Fibroblast of the conjunctiva (primary cell): ENCODE results near the gene TMEM44.
"Not testable (repeated sequence)": the region's sequence is repeated elsewhere in the genome, so short reads cannot be mapped to it uniquely, and the experiment has no call there.

Experiments used
- DNase-seq: peaks from one replicate; pipeline ENCODE4 v3.0.0-alpha.2; 2010; ENCODE audit warnings: low read depth

The TMEM44 gene

DNA sequence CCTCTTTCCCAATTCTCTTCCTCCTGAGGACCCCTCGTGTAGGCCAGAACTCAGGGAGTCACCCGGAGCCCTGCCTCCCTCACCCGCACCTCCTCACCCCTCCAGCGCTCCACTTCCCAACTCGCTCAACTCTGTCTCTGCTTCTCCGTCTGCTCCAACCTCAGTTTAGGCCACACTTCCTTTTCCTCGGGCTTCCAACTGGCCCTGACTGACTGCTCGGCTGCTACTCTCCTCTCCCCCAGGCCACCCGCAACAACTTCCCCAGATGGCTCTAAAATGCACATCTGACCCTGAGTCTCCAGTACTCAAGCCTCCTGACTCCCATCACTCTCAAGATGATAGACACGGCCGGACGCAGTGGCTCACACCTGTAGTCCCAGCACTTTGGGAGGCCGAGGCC lies 23.6 kb downstream of the TMEM44 start:
- DNase-seq = no peak

DNA sequence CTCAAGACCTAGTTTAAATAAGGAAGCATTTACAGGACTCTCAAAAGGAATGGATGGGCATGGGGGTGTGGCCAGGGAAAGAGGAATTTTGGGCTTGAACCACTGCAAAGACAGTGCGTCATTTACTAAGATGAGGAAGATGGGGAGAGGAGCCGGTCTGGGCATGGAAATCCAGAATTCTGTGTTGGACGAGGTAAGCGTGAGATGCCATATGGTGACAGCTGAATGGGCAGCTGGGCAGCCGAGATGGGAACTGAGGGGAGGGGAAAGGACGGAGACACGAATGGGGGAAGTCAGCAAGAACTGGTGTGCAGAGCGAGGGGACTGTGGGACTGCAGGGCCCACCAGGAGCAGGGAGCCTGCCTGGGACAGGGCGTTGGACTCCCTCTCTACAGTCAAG lies 24.2 kb downstream of the TMEM44 start:
- no peak for DNase-seq

DNA sequence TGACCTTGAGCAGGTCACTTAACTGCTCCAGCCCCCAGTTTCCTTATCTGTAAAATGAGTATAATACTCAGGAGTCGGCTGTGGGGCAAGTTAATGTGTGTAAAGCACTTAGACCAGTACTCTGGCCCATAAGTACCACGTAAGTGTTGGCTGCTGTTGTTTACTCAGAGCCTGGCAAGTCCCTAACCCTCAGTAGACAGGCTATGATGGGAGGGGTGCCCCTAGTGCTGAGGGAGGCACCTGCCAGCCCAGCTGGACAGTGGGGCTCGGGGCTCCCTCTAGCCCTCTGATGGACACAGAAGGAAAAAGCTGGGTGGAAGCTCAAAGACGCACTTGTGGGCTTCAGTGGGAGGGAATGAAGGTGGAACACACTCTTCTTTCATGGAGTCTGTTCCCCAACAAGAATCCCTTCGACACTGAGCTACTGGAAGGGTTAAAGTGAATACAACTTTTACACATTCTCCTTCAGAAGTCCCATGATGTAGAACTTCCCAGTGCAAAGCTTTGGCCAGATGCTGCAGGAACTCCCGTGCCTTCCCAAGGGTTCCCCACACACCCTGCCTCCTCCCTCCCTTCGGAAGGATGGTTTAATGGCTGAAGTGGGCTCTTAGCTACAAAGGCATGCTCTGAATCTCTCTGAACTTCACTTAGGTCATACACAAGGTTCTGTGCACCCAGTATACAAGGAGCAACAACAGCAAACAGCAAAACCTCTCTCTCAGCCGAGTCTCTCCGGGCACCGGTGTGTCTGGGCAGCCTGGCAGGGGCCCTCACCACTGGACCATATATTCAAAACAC lies 25.4 kb downstream of the TMEM44 start:
- DNase-seq = no peak

DNA sequence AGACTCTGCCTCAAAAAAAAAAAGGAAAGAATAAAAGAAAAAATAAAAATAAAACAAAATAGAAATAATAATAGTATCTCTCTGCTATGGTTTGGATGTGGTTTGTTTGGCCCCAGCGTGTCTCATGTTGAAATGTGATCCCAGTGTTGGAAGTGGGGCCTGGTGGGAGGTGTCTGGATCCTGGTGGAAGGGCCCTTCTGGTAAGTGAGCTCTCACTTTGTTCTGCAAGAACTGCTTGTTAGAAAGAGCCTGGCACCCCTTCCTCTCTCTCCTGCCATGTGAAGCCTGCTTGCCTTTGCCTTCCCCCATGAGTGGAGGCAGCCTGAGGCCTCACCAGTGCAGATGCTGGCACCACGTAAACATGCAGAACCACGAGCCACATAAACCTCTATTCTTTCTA lies 26.3 kb downstream of the TMEM44 start:
- no peak for DNase-seq

DNA sequence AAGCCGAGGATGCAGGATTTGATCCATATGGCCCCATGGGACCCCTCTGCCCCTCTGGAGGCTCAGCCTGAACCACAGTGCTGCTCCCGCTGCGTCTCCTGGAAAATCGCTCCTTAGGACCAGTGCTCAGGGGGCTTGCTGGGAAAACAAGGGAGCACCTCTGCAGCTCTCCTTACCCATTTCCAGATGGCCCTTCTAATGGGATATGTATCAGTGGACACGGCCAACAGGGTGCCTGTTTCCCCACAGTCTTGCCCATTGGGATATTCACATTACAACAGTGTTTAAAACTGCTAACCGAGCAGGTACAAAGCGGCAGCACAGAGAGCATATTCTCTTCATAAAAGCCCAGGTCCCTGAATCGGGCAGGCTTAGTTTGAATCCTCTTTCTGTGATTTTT lies 27.1 kb downstream of the TMEM44 start:
- DNase-seq = no peak

DNA sequence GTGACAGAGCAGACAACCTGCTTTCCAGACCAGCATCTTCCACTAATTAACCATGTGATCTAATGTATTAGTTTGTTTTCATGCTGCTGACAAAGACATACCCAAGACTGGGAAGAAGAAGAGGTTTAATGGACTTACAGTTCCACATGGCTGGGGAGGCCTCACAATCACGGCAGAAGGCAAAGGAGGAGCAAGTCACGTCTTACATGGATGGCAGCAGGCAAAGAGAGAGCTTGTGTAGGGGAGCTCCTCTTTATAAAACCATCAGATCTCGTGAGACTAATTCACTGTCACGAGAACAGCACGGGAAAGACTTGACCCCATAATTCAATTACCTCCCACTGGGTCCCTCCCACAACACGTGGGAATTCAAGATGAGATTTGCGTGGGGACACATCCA lies 27.9 kb downstream of the TMEM44 start:
- DNase-seq = not testable (repeated sequence)

DNA sequence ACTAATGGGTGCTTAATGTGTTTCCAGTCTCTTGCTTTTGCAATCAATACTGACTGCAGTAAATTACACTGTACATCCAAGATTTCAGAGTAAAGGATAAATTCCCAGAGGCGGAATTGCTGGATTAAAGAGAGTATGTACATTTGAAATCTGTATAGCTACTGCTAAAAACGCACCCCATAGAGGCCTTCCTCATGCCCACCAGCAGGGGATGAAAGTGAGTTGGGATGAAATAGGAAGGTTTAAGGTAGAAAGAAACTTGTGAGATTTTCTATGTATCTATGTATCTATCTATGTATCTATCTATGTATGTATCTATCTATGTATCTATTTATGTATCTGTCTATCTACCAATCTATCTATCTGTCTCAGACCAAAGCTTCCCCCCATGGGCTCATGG lies 28.4 kb downstream of the TMEM44 start:
- no peak for DNase-seq

DNA sequence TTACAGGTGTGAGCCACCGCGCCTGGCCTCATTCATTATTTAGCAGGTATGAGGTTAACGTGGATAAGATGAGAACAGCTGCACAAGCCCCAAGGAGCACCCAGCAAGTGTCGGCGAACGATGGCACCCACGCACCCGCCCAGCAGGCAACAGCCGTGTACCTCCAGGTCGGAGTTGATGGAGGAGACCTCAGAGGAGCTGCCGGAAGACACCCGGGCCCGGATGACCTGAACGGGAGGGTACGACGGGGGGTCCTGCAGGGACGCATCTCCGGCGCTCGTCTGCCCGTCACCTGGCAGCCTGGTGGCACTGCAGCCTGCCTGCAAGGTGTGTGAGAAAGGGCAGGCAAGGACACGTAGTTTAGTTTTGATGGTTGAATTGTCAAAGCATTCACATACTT lies 29.1 kb downstream of the TMEM44 start:
- DNase-seq = no peak

DNA sequence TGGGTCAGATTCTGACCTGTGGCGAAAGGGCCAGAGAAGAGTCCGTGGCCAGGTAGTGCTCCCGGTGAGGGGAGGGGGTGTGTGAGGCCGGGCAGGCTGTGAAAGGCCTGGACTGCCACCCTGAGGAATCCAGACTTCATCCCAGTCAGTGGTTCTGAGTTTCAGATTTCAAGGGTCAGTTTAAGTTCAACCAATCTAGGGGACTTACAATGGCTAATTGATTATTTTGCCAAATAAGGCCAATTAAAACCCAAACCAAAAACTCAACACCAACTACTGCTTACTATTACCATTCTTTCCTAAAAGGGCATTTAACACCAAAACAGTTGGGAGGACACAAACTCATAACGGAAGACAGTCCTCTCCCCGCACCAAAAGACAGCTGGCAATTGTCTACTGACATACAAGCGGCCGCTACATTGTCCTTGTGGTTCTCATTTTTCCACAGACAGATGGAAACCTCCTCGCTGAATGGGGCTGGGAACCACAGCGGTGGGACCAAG lies 30.5 kb downstream of the TMEM44 start:
- DNase-seq = no peak

DNA sequence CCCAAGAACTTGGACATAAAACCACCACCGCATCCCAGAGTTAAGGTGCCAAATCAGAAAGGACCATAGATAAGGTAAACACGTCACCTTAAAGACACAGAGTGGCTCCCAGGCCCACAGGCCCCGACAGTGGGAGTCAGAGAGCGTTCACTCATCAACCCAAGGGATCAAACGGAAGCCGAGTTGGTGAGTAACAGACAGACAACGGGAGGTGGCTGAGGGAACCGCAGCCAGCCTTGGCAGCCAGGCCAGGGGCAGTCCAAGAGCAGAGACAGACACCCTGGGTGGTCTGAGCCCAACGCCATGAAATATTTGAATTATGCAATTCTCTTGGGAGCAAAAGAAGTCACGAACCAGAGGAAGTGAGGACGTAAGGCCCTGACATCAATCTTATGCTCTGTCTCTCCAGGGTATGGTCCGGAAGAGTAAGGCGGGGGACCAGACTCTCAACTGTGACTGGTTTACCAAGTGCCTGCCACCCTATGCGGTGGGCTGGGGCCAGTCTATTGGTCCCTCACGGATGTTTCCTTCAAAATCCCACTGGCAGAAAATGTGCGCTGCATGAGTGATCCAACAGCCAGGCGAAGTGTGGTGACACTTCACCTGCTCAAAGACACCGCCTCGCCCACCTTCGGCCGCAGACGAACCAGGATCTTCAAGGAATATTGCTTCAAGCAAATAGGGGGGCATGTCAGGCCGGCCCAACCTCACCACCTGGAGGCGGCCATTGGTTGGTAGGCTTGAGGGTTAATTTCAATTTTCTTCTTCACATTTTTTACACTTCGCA lies 34.3 kb downstream of the TMEM44 start:
- DNase-seq = no peak

DNA sequence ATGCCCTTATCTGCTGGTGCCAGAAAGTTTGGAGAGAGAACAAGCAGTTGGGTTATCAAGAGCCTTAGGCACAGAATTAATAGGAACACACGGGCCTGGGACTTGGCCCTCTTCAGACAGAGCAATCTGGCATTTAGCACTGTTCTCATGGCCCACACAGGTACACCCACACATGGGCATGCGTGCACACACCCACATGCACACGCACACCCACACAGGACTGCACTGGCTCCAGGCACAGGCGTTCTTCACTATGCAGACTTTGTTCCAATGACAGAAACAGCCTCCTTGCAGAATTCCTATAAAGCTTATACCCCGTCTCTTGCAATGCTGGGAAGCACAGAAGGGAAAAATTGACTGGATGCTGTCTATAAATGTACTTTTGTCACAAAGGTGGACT lies 36.3 kb downstream of the TMEM44 start:
- no peak for DNase-seq

DNA sequence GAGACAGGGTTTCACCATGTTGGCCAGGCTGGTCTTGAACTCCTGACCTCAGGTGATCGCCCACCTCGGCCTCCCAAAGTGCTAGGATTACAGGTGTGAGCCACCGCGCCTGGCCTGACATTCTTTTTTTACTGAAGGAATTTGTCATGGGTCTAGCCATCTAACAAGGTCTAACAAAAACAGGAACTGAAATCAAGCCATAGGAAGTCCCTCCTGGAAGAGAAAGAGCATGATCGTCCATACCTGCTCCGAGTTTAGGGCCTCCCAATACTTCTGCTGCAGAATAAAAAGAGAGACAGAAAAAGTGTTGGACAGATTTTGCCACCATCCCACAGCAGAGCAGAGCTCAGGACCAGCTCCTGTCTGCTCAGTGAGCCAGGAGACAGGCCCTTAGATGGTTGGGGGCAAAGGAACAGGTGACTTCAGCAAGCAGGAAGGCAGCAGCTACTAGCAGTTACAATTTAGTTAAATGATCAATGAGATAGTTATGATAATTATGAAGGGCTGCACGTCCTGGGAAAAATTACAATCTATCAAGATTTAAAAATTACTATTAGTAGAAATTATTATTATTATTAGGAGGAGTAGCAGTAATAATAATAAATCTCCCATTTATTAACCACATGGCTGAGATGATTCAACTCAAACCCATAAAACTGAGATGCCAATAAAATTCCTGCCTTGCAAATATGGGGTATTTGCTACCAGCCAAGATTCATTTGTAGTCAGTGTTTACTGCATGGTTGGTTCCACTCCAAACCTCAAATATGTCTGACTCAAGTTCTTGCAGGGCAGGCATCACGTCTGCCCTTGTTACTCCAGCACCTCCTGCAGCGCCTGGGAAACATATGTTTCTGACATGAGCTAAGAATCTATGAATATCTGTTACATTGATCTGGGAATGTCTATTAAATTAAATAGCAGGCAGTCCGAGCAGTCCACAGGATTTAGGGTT lies 40.1 kb downstream of the TMEM44 start:
- DNase-seq = peak; percentile 99

DNA sequence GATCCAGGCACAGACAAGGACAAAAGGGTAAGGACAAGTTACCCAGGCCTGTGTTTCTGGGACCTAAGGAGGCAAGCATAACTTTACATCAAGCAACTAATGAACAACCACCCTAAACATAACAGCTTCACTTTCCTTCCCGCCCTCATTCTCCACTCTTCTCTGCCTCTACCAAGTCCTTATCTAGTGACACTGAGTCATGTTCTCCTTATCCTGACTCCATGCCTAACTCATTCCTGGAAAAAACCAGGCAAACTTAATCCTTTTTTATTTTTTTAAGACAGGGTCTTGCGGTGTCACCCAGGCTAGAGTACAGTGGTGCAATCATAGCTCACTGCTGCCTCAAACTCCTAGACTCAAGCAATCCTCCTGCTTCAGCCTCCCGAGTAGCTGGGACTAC lies 44.5 kb downstream of the TMEM44 start:
- no peak for DNase-seq

DNA sequence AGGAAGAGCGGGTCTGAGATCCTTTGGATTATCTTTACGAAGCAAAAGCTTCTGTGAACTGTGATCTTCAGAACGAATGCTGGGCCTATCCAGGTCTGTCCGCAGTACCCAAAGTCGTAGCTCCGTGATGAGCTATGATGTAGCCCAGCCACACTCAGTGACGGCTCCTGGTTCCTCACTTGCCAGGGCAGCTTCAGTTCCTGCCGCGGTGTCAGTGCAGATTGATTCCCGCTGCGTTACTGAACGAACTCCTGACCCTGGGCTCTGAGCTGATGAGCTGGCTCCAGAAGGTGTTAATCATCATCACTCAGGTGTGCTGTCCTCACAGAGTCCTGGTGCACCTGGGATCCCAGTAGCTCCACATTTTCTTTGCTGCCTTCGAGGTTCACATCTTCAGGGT lies 45.0 kb downstream of the TMEM44 start:
- DNase-seq = no peak

DNA sequence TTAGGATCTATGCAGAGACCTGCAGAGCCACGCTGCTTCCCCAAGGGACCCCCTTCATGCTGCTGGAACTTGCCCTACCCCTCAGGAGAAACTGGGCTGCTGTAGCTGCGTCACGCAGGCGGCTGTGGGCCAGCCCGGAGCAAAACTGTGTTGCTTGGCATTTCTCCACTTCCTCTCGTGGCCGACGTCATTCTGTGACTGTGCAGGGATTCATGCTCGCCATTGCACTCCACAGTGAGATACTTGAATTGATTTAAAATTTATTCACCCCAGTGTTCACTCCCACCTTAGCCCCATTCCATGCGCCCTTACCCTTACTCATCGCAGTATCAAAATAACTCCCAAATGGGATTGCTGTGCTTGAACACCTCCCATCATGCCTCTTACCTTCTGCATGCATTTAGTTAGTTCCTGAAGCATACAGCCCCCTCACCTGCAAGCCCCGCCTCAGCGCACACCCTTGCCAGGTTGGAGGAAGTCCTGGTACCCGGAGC lies 45.7 kb downstream of the TMEM44 start:
- no peak for DNase-seq

DNA sequence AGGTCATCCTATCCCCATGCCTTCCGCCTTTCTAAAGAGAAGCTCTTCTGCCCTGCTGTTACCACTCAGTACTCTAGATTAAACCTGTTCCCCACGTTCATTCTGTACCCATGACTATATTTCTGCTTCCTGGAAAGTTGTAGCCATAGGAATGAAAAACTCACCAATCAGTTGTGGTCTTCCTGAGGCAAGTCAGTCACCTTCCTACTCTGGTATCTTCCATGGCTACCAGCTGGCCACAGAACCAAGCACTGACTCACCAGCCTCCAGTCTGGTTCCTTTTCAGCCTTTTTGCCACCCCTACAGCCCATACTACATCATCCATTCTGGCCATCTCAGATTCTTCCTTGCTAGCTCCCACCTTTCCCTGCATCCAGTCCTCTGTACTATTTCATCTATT lies 46.4 kb downstream of the TMEM44 start:
- no peak for DNase-seq

DNA sequence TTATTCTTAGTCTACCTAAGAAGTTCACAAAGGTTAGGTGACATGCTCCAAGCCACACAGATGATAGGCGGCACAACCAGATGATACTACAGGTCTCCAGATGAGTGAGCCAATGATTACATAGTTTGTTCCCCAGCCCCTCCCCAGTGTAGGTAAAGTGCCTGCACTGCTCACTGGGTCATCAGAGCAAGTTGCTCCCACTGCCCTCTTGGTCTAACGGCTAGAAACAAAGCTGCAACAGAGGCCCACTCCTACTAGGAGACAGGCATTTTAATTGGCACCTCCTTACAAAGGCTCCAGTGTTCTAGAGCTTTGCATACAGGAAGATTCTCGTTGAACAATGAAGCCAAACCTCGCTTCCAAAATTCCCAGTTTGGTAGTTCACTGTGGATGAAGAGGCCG lies 47.3 kb downstream of the TMEM44 start:
- no peak for DNase-seq

DNA sequence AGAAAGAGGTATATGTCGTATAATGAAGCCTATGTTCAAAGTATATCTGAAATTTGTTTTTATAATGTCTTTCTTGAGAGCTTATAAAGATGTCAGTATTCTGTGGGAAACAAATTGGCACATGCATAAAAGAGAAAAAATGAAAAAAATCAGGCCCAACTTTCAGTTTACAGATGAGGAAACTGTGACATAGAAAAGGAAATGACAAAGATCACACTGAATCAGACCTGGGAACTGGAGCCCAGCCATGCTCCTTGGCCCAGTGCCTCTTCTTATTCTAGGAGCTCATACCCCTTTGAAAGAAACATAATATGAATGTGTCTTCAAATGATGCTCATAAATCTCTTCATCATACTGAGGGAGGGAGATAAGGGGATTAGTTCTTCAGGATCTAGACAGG lies 48.4 kb downstream of the TMEM44 start:
- no peak for DNase-seq

DNA sequence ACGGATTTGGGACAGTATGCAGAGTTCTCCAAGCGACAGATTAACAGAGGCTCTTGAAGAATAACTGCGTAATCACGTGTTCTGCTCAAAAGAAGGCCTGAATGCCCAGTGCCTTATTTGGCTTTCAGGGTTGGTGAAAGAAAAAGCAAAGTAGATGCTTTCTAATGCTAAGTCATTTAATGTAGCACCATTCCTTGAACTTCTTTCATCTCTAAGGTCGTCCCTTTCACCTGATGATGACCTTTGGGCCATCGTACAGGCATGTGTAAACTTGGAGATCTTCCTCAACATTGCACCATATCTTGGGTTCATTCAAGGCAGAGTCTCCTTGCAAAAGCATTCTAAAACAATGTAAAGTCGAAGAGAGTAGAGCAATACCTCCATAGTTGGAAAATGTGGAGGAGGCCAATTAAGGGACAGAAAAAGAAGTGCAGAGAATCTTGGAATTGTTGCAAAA lies 48.9 kb downstream of the TMEM44 start:
- DNase-seq = no peak

DNA sequence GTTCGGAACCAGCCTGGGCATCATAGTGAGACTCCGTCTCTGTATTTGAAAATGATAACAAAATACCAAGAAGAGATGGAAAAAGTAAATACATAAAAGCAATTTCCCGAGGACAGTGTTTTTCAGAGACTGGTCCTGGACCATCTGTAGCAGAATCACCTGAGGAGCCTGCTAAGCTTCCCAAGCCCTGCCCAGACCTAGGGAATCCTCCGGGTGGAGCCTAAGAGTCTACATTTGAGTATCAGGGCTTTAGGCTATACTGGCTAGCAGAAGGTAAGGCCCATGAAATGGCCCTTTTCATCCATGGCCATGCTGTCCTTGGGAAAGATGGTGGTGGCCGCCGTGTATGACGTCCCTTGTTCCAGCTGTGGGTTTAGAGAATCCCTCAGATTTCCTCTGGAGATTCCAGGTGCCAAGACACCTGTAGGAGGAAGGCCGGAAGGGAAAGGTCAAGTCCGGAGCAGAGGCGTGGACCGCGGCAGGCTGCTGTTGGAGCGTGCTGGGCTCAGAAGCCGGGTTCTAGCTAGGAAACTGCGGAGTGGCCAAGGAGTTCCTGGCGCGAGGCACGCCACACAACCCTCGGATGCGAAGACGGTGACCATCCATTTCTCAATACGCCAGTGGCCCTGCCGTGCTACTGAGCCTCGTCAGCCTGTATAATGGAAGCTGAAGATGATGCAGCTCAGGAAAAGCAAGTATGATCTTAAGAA lies 50.9 kb downstream of the TMEM44 start:
- no peak for DNase-seq

DNA sequence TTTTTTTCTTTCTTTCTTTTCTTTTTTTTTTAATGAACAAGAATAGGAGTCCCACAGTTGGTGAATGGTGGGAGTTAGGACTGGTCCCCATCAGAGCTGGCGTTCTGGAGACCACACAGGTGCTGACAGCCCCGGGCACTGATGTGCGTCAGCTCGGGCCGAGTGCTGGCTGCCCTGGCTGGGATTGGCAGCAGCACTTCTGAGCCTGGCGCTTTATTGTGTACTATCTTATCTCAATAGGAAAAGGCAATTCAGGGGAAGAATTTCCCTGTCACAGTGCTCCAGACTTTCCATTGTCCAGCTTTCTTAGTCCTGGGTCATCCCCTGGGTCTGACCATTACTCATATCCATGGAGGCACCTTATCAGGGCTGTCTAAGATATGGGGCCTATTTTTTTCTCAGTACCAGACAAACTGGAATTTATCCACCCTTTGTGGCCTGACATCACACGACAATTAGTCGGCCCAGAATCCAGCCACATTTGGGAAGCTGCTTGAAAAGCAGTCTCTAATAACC lies 54.1 kb downstream of the TMEM44 start:
- no peak for DNase-seq
